K562 treated with DMSO at 1 percent for 48 hours (cell line): ENCODE results near the gene MCRIP2. TPM values are rescaled to one million over a fixed set of nuclear protein-coding genes. Genes with fewer than 3 reads are reported as not detected.

Experiments used
- total RNA-seq: library from RNA; unstranded; fragments of 300-600 nt; gene quantifications from 2 replicates; pipeline ENCODE4 v1.2.3, GENCODE V29; 2022; ENCODE audit warnings: low replicate concordance; ENCODE audit errors: extremely low read depth

MCRIP2 gene
- not detected in 2 replicates for total RNA-seq

DNA sequence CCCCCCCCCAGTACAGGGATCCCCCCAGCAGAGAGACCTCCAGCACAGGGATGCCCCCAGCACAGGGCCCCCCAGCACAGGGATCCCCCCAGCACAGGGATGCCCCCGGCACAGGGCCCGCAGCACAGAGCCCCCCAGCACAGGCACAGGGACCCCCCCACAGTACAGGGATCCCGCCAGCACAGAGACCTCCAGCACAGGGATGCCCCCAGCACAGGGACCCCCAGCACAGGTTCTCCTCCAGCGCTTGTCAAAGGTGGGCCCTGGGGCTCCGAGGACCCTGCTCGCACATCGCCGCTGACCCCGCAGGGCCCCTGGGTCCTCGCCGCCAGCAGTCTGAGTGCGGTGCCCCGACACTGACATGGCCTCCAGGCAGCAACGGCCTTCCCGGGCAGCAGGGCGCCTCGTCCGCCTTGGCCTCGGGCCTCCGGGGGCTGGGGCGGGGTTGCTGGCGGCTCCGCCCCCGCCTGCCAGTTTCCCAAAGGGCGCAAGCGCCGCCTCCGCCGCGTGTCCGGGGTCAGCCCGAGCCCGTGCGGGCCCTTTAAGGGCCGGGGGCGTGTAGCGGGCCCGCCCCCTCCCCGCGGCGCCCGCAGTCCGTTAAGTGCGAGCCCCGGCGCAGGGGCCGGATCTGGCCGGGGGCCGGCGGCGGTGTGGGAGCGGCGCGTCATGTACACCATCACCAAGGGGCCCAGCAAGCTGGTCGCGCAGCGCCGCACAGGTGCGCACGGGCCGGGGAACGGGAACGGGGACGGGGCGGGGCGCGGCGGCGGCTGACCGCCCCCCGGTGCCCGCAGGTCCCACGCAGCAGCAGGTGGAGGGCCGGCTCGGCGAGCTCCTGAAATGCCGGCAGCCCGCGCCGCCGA lies at the start of gene MCRIP2:
TSS of gene MCRIP2 (plus strand) at position 503 of the 863 bp plus-strand sequence. CDS start at position 667, 164 bp downstream.

GRCh38 chr16:630815-631405 lies 10.7 kb upstream of the MCRIP2 start, which contains the start of gene WFIKKN1:
TSS of gene WFIKKN1 (plus strand) at chr16:630985. CDS start at chr16:631254, 269 bp downstream.

GRCh38 chr16:636206-637080 lies 5.2 kb upstream of the MCRIP2 start, which contains the start of gene METTL26:
TSS of gene METTL26 (minus strand) at chr16:636305. CDS start at chr16:636290, 15 bp downstream.

GRCh38 chr16:648781-649589 lies 7.4 kb downstream of the MCRIP2 start, which contains the start of gene WDR90:
TSS of gene WDR90 (plus strand) at chr16:649365. CDS start at chr16:649417, 52 bp downstream.

GRCh38 chr16:667780-668518 lies 26.3 kb downstream of the MCRIP2 start, which contains the start of gene RHOT2:
TSS of gene RHOT2 (plus strand) at chr16:668132. CDS start at chr16:668200, 68 bp downstream.

DNA sequence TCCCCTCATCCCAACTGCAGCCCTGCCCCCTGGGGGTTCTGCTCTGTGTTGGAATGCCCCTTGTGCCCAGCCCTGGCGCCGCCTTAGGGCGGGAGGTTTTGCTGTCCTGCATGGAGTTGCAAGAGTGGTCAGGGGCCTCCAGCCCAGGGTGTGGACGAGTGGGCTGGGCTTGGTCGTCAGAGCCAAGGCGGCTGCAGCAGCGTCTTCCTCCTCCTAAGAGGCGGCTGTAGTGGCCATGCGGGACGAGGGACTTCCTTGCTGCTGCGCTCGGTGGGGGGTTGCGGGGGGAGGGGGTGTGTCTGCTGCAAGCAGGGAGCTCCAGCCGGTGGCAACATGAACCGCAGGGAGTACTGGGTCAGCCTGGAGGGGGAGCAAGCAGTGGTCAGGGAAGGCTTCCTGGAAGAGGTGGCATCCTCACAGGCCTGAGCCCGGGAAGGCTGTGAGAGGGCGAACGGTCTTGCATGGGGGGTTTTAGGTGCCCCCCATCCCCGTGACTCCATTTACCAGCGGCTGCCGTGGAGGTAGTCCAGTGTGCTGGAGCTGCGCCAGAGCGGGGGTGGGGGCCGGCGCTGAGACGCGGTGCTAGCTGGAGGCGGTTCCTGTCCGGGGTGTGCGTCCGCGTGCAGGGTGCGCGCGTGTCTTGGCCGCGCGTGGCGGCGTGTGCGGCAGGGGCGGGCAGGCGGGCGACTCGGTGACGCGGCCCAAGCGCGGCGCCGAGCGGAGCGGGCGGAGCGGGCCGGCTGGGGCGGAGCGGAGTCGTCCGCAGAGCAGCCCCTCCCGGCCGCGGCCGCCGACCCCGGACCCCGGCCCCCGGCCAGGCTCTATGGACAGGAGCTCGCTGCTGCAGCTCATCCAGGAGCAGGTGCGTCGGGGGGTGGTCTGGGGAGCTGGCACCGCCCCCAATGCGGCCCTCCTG lies 33.6 kb downstream of the MCRIP2 start, which contains the start of gene RHBDL1:
TSS of gene RHBDL1 (plus strand) at position 704 of the 916 bp plus-strand sequence. CDS start at position 824, 120 bp downstream.

GRCh38 chr16:679814-680624 lies 38.4 kb downstream of the MCRIP2 start, which contains the start of gene STUB1:
TSS of gene STUB1 (plus strand) at chr16:680410. CDS start at chr16:680526, 116 bp downstream.

DNA sequence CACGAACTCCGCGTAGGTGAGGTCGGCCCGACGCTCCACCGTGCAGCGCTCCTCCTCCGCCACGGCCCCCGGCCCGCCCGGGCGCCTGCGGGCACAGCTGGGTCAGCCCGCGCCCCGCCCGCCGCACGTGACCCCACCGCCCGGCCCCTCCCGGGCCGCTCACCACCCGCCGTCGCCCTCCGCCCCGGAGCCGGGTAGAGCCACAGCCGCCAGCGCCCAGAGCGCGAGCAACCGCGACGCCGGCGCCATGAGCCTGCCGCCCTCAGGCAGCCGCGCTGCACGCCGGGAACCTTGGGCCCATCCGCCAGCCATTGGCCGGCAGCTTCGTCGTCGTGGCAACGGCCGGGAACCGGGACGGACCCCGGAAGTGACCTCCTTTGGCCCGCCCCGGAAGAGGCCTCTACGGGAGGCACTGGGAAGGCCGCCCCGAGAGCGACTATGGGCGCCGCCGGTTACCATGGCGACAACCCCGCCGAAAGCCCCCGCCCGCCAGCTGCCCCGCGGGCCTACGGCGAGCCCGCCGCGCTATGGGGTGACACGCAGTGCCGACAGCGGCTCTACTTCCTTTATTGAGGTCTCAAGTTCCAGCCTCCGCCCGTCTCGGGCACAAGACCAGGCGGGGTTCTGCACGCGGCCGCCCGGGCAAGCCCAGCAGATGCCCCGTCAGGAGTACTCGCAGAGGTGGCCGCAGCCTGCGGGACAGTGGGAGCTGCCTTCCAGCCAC lies 42.6 kb downstream of the MCRIP2 start, which contains the start of gene JMJD8:
TSS of gene JMJD8 (minus strand) at position 264 of the 724 bp plus-strand sequence. CDS start at position 249, 15 bp downstream.

Other genes starting within 250 kb of the MCRIP2 start
- not detected in 2 replicates for gene NME4, start 244.6 kb upstream of the MCRIP2 start, total RNA-seq
- gene DECR2, start 239.9 kb upstream of the MCRIP2 start, total RNA-seq, result not detected in 2 replicates
- gene RAB11FIP3, start 216.2 kb upstream of the MCRIP2 start, total RNA-seq, result not detected in 2 replicates
- not detected in 2 replicates for gene CAPN15, start 114.1 kb upstream of the MCRIP2 start, total RNA-seq
- not detected in 2 replicates for gene PRR35, start 81.4 kb upstream of the MCRIP2 start, total RNA-seq
- not detected in 2 replicates for gene NHLRC4, start 74.8 kb upstream of the MCRIP2 start, total RNA-seq
- gene PIGQ, start 71.9 kb upstream of the MCRIP2 start, total RNA-seq, result 359 TPM in 1 of 2 replicates, not detected in the other
- gene RAB40C, start 51.8 kb upstream of the MCRIP2 start, total RNA-seq, result not detected in 2 replicates
- gene WFIKKN1, start 10.8 kb upstream of the MCRIP2 start, total RNA-seq, result not detected in 2 replicates
- not detected in 2 replicates for gene METTL26, start 5.5 kb upstream of the MCRIP2 start, total RNA-seq
- gene WDR90, start 7.5 kb downstream of the MCRIP2 start, total RNA-seq, result not detected in 2 replicates
- not detected in 2 replicates for gene RHOT2, start 26.3 kb downstream of the MCRIP2 start, total RNA-seq
- gene RHBDL1, start 33.8 kb downstream of the MCRIP2 start, total RNA-seq, result not detected in 2 replicates
- not detected in 2 replicates for gene STUB1, start 38.6 kb downstream of the MCRIP2 start, total RNA-seq
- not detected in 2 replicates for gene JMJD8, start 42.5 kb downstream of the MCRIP2 start, total RNA-seq
- gene WDR24, start 48.6 kb downstream of the MCRIP2 start, total RNA-seq, result not detected in 2 replicates
- gene FBXL16, start 64.0 kb downstream of the MCRIP2 start, total RNA-seq, result not detected in 2 replicates
- not detected in 2 replicates for gene METRN, start 73.3 kb downstream of the MCRIP2 start, total RNA-seq
- gene ANTKMT, start 79.3 kb downstream of the MCRIP2 start, total RNA-seq, result not detected in 2 replicates
- not detected in 2 replicates for gene CCDC78, start 84.6 kb downstream of the MCRIP2 start, total RNA-seq
- not detected in 2 replicates for gene HAGHL, start 85.3 kb downstream of the MCRIP2 start, total RNA-seq
- not detected in 2 replicates for gene CIAO3, start 99.2 kb downstream of the MCRIP2 start, total RNA-seq
- gene MSLN, start 118.9 kb downstream of the MCRIP2 start, total RNA-seq, result not detected in 2 replicates
- not detected in 2 replicates for gene RPUSD1, start 146.6 kb downstream of the MCRIP2 start, total RNA-seq
- not detected in 2 replicates for gene CHTF18, start 146.8 kb downstream of the MCRIP2 start, total RNA-seq
- gene GNG13, start 158.9 kb downstream of the MCRIP2 start, total RNA-seq, result not detected in 2 replicates